Superior temporal gyrus (tissue), 1 donor: Measurements from ENCODE around the gene PNPLA3.

Experiments
- DNase-seq: peaks from one replicate; pipeline ENCODE4 v3.0.0-alpha.2; 2016; ENCODE audit errors: extremely low spot score

PNPLA3 gene

DNA sequence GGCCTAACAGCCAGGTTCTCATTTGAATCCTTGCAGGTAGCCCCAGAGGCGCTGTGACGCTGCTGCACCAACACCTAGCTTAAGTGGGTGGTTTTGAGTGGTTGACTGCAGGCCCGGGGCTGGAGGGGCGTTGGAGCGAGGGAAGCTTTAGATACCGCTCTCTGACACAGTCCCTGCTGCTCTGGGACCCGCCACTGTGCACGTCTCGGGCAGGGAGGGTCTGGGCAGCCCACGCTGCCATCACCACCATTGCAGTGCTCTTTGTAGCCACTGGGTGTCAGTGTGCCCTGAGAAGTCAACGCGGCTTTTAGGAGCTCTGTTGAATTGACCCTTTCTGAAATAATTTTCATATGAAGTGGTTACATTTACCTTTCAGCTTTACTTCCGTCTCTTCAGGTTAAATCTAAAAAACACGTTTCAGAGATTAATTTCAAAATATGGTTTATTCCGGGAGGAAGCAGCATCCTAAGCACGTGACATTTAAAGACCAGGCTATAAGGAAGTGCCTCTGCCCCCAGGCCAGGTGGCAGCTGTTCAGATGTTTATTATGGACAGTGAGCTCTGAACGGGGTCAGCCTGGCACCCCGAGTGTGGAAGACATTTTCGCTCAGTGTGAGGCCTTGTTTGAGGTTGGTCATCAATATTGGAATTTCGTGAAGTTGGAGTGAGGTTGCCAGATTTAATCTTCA is 69.6 kb downstream of the PNPLA3 start:
- DNase-seq, result peak; percentile 80

DNA sequence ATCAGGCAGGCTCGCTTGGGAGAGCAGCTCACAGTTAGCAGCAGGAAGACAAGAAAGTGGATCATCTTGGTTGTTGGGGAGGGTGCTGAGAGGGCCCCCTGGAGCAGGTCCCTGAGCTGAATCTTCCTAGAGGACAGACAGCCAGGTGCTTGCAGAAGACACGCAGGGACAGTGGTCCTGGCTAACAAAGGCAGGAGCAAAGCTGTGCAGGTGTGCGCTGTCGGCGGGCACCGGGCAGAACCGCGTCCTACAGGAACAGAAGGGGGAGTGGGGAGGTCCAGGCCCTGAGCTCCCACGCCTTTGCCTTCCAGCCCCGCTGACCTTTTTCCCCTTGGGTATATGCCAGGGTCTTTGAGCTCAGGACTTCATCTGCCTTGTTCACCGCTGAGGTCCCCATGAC is 70.4 kb downstream of the PNPLA3 start:
- no peak for DNase-seq

DNA sequence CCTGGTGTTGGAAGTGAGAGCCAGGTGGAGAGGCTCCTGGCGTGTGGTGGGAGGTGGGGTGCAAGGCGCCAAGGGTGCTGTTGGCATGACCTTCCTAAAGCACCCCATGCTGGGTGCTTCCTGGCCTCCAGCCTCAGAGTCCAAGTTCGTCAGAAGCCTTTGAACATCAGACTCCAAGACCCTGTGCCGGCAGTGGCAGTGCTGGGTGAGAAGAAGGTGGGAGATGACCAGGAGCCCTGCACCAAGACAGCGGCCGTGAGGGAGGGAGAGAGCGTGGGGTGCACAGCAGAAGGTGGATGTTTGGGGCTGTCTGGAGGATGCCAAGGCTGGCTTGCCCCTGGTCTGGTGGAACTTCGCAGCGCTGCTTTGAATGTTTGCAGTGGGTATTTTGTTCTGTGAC is 70.8 kb downstream of the PNPLA3 start:
- no peak for DNase-seq

GRCh38 chr22:43995057-43995685 is 71.6 kb downstream of the PNPLA3 start:
- DNase-seq, result no peak

- DNase-seq, result no peak
Measured at GRCh38 chr22:43995798-43996169, 72.2 kb downstream of the PNPLA3 start.

GRCh38 chr22:43996170-43996980 is 72.8 kb downstream of the PNPLA3 start:
- peak; percentile 44 for DNase-seq

- DNase-seq, result no peak
Measured at GRCh38 chr22:43996981-43997265, 73.3 kb downstream of the PNPLA3 start.
